K562 (cell line): ENCODE results near the gene SEC14L5. TPM values are rescaled to one million over a fixed set of nuclear protein-coding genes. Genes with fewer than 3 reads are reported as not detected.

Experiments
- ATAC-seq: fragments of 200-7000 bp; cut with Tn5 transposase; 3 replicates; pipeline ENCODE4 v1.9.1; 2020; ENCODE audit warnings: moderate library complexity
- BruUV-seq: library from RNA; stranded (reverse); fragments of 400-500 nt; replicated peaks from 2 replicates; lab custom pipeline; 2021; lab: Mats Ljungman, UMichigan
- CTCF ChIA-PET: fragments of 300-600 bp; formaldehyde crosslinking; extraction: SDS; loops from one replicate; lab custom pipeline; 2021; ENCODE audit warnings: low intra/inter-chr PET ratio; lab: Yijun Ruan, JAX
- POLR2A ChIA-PET: fragments of 300-600, 350-650 bp; sonication (Branson Sonifier 250); formaldehyde crosslinking; extraction: SDS; loops from one replicate; lab custom pipeline; 2021; ENCODE audit warnings: antibody characterized with exemption, inconsistent platforms; lab: Yijun Ruan, JAX
- DNase-seq, 4 experiments: peaks; one replicate each; pipeline versions ENCODE4 v3.0.0 to v3.0.0-alpha.2; 2011 to 2018; ENCODE audit warnings: low spot score in 3 of 4, mixed read lengths in 3 of 4; ENCODE audit errors: extremely low read depth in 1 of 4
- FAIRE-seq: peaks from 2 replicates; lab custom pipeline; 2011; peaks lifted over from hg19 to GRCh38; lab: Jason Lieb, UNC
- H2AFZ ChIP-seq: 2 replicates; pipeline ENCODE4 v1.6.0; 2011; ENCODE audit warnings: low read depth, low read length, control low read depth, inconsistent platforms
- H3K27ac ChIP-seq: fragments of 200-600 bp; 3 replicates; pipeline ENCODE4 v1.8.0; 2011; ENCODE audit warnings: low read depth, mild to moderate bottlenecking, control low read depth, inconsistent platforms, low read length, moderate library complexity, mixed read lengths; ENCODE audit errors: extremely low read depth
- H3K27me3 ChIP-seq, 2 experiments: fragments of 300-600 bp in 1 of 2; 2 replicates in 1 of 2; 3 replicates in 1 of 2; pipeline versions ENCODE4 v1.6.0 to v1.8.0; 2011; ENCODE audit warnings: inconsistent platforms in 2 of 2, low read length in 2 of 2, mild to moderate bottlenecking in 1 of 2, mixed read lengths in 1 of 2, moderate library complexity in 1 of 2; ENCODE audit not compliant: control insufficient read depth in 2 of 2, insufficient read depth in 2 of 2
- H3K36me3 ChIP-seq: fragments of 300-600 bp; 3 replicates; pipeline ENCODE4 v1.8.0; 2011; ENCODE audit warnings: mild to moderate bottlenecking, low read length, inconsistent platforms; ENCODE audit not compliant: control insufficient read depth, insufficient read depth
- H3K4me1 ChIP-seq, 2 experiments: fragments of 200-600 bp in 1 of 2; replicated peaks in 1 of 2; 2 replicates in 1 of 2; 3 replicates in 1 of 2; pipeline versions ENCODE4 v1.5.1 to v1.8.0; 2011; ENCODE audit warnings: inconsistent platforms in 2 of 2, low read length in 2 of 2, mild to moderate bottlenecking in 1 of 2, mixed read lengths in 1 of 2, moderate library complexity in 1 of 2; ENCODE audit not compliant: control insufficient read depth in 2 of 2, insufficient read depth in 2 of 2
- H3K4me2 ChIP-seq: 2 replicates; pipeline ENCODE4 v1.6.1; 2011; ENCODE audit warnings: low read length, control low read depth, inconsistent platforms, mixed read lengths; ENCODE audit not compliant: insufficient read depth
- H3K4me3 ChIP-seq: fragments of 200-600 bp; sonication (generic), shearing (Covaris generic); 2 replicates; pipeline ENCODE4 v1.5.1; 2016; ENCODE audit warnings: control low read depth, inconsistent platforms
- H3K79me2 ChIP-seq: fragments of 200-600 bp; 3 replicates; pipeline ENCODE4 v1.8.0; 2011; ENCODE audit warnings: low read length, inconsistent platforms; ENCODE audit not compliant: control insufficient read depth, insufficient read depth
- H3K9ac ChIP-seq, 2 experiments: 2 replicates each; pipeline versions ENCODE4 v1.6.0 to v1.6.1; 2011; ENCODE audit warnings: low read depth in 2 of 2, low read length in 2 of 2, control low read depth in 1 of 2, inconsistent platforms in 1 of 2, mild to moderate bottlenecking in 1 of 2, mixed read lengths in 1 of 2; ENCODE audit not compliant: insufficient read depth in 1 of 2
- H3K9me1 ChIP-seq: one replicate; pipeline ENCODE4 v1.6.0; 2011; ENCODE audit warnings: inconsistent platforms, mild to moderate bottlenecking, low read length, moderate library complexity; ENCODE audit not compliant: control insufficient read depth, insufficient read depth
- H3K9me3 ChIP-seq: replicated peaks from 2 replicates; pipeline ENCODE4 v1.5.1; 2011; ENCODE audit warnings: low read depth, low read length, inconsistent platforms; ENCODE audit not compliant: control insufficient read depth, insufficient read depth
- H4K20me1 ChIP-seq: replicated peaks from 2 replicates; pipeline ENCODE4 v1.6.1; 2011; ENCODE audit warnings: low read length, inconsistent platforms, mixed read lengths; ENCODE audit not compliant: control insufficient read depth, insufficient read depth
- CAMTA2 ChIP-seq: fragments of 250-450 bp; sonication (Bioruptor Pico); conservative IDR thresholded peaks from 2 replicates; pipeline ENCODE4 v1.5.1; 2022
- FOXK1 ChIP-seq: sonication (generic); formaldehyde crosslinking; IDR thresholded peaks from 2 replicates; pipeline ENCODE4 v1.8.0; 2022; ENCODE audit warnings: missing genetic modification reagents, mild to moderate bottlenecking, borderline replicate concordance
- MEIS2 ChIP-seq: fragments of 450-650 bp; IDR thresholded peaks from 2 replicates; pipeline ENCODE4 v1.6.1; 2014; ENCODE audit warnings: mild to moderate bottlenecking; ENCODE audit not compliant: partially characterized antibody
- MYBL2 ChIP-seq, 2 experiments: fragments of 450-650 bp in 1 of 2; sonication (generic) in 1 of 2; formaldehyde crosslinking in 1 of 2; IDR thresholded peaks; 2 replicates each; pipeline versions ENCODE4 v1.6.1 to v1.8.1; 2017 to 2022; ENCODE audit warnings: borderline replicate concordance in 1 of 2, inconsistent platforms in 1 of 2, low read depth in 1 of 2, mild to moderate bottlenecking in 1 of 2, missing genetic modification reagents in 1 of 2, moderate library complexity in 1 of 2
- TCF15 ChIP-seq: fragments of 250-450 bp; sonication (Bioruptor Pico); IDR thresholded peaks from 2 replicates; pipeline ENCODE4 v1.8.0; 2022; ENCODE audit warnings: moderate library complexity, mild to moderate bottlenecking, inconsistent platforms
- YY1 ChIP-seq, 3 experiments: IDR thresholded peaks; 2 replicates each; pipeline ENCODE4 v1.6.1; 2011; ENCODE audit warnings: low read length in 2 of 3, mild to moderate bottlenecking in 2 of 3, moderate library complexity in 2 of 3, borderline replicate concordance in 1 of 3, control low read depth in 1 of 3, low read depth in 1 of 3; ENCODE audit not compliant: insufficient read depth in 3 of 3, insufficient replicate concordance in 2 of 3, control insufficient read depth in 1 of 3, insufficient read length in 1 of 3; ENCODE audit errors: extremely low read depth in 1 of 3
- ZMIZ1 ChIP-seq, 2 experiments: fragments of 150-350 bp in 1 of 2; IDR thresholded peaks; 2 replicates each; pipeline ENCODE4 v1.6.1; 2012 to 2016; ENCODE audit warnings: low read depth in 2 of 2, low read length in 2 of 2, mild to moderate bottlenecking in 1 of 2, moderate library complexity in 1 of 2
- ZNF143 ChIP-seq: sonication (generic); formaldehyde crosslinking; IDR thresholded peaks from 2 replicates; pipeline ENCODE4 v1.9.0; 2022; ENCODE audit warnings: mild to moderate bottlenecking, missing genetic modification reagents
- ZNF354B ChIP-seq: fragments of 250-450 bp; sonication (Bioruptor Pico); IDR thresholded peaks from 2 replicates; pipeline ENCODE4 v1.4.0; 2020
- ZNF695 ChIP-seq: fragments of 450-650 bp; formaldehyde crosslinking; IDR thresholded peaks from 2 replicates; pipeline ENCODE4 v1.4.0; 2020; ENCODE audit warnings: mild to moderate bottlenecking, moderate library complexity
- ZNF778 ChIP-seq: fragments of 450-650 bp; formaldehyde crosslinking; IDR thresholded peaks from 2 replicates; pipeline ENCODE4 v1.4.0; 2020; ENCODE audit warnings: mild to moderate bottlenecking, moderate library complexity
- WGBS: fragments of 100-300 bp; shearing (Covaris generic); methylation state at CpG from one replicate; pipeline ENCODE4 v1.1.6; 2016; ENCODE audit warnings: low coverage, mixed read lengths; ENCODE audit not compliant: insufficient coverage; ENCODE audit errors: missing lambda C conversion rate; 5-methylcytosine and 5-hydroxymethylcytosine counted together
- in situ Hi-C: fragments of 300-500 bp; cut with MboI; formaldehyde crosslinking; loops from 4 replicates; pipeline ENCODE4 v1.15.0; 2018; ENCODE audit warnings: inconsistent platforms, mixed read lengths
- intact Hi-C: fragments of 100-400 bp; cut with micrococcal nuclease; formaldehyde crosslinking; loops from 2 replicates; pipeline ENCODE4 v1.14.2; 2022
- polyA plus RNA-seq, 8 experiments: library from polyadenylated mRNA; depleted of rRNA in 4 of 8; stranded (reverse) in 5 of 8; unstranded in 3 of 8; fragments of >200 nt; fragmentation: Nextera tagmentation in 2 of 8; fragmentation: Illumina TruSeq in 1 of 8; extraction: Ambion mirVana in 2 of 8; extraction: Trizol in 1 of 8; gene quantifications; 2 replicates each; pipeline versions ENCODE4 v1.2.1 to v1.2.3, GENCODE V29; 2011 to 2014; ENCODE audit warnings: inconsistent platforms in 1 of 8, missing spikeins in 1 of 8
- total RNA-seq, 7 experiments: library from RNA; depleted of rRNA in 6 of 7; stranded (reverse); fragments of >200 nt in 6 of 7; fragmentation: Illumina TruSeq in 2 of 7; extraction: Trizol in 2 of 7; gene quantifications; 2 replicates each; pipeline versions ENCODE4 v1.2.1 to v1.2.3, GENCODE V29; 2011 to 2021; ENCODE audit warnings: low replicate concordance in 1 of 7

SEC14L5 gene
- total and polyA plus RNA-seq, 9 of the 15 experiments (the other 6 are each of a cell fraction or from before 2014, with no cell fraction given), result 0.11 TPM; not detected in 8

GRCh38 chr16:4940719-4941118 is 17.4 kb upstream of the SEC14L5 start:
- BruUV-seq, result no TSS peak
- Histone ChIP-seq H3K27me3 (peaks cover 1 to 37% of the 10 kb centered on the region in 2 experiments; a peak in 3 of 5 replicates), H3K9ac (no peak overlapping the region), H3K4me1 (peaks cover 0 to 34% of the 10 kb centered on the region in 2 experiments; a peak in 3 of 5 replicates), H4K20me1 (peaks cover 7% of the 10 kb centered on the region; the same call in 1 of the 2 replicates), H2AFZ (no peak overlapping the region), H3K27ac (no peak overlapping the region), H3K9me3 (no peaks in the 10 kb centered on the region), H3K4me2 (no peak overlapping the region), H3K9me1 (no peaks in the 10 kb centered on the region), H3K36me3 (no peaks in the 10 kb centered on the region), H3K79me2 (no peaks in the 10 kb centered on the region), H3K4me3 (no peak overlapping the region)
- ChIA-PET CTCF (no interaction called here), POLR2A (interaction anchor here (0.6 to 0.7 kb wide), 2 partner anchors 136 to 143 kb away, joined by 3 read pairs; no protein-coding TSS in a partner anchor)
- FAIRE-seq (no peak), ATAC-seq (no peak), DNase-seq (no peak)
- WGBS, result 5% methylated on average over 7 of the region's 7 CpGs
- in situ Hi-C loops (no loop called here), intact Hi-C loops (no loop called here)
- TF ChIP-seq MEIS2, result no peak
- no peak for TF ChIP-seq TCF15 (CRISPR knock-in tag)
- TF ChIP-seq YY1 (IDR thresholded peaks at IDR 0.05; ENCODE audit: borderline replicate concordance in 1 of 3, control insufficient read depth in 1 of 3, extremely low read depth in 1 of 3, insufficient read depth in 3 of 3, insufficient read length in 1 of 3, insufficient replicate concordance in 2 of 3, low read depth in 1 of 3, low read length in 2 of 3), result no peak
- TF ChIP-seq ZNF778 (CRISPR knock-in tag), result no peak
- TF ChIP-seq MYBL2 (IDR thresholded peaks at IDR 0.05; ENCODE audit: low read depth), result no peak
- no peak for TF ChIP-seq MYBL2 (CRISPR knock-in tag; IDR thresholded peaks at IDR 0.05; ENCODE audit: borderline replicate concordance)
- TF ChIP-seq ZNF143 (CRISPR knock-in tag), result no peak
- no peak for TF ChIP-seq ZMIZ1 (IDR thresholded peaks at IDR 0.05; ENCODE audit: low read depth in 2 of 2, low read length in 2 of 2)
- TF ChIP-seq ZNF354B (CRISPR knock-in tag), result no peak
- TF ChIP-seq ZNF695 (CRISPR knock-in tag), result no peak
- TF ChIP-seq FOXK1 (CRISPR knock-in tag), result no peak
- TF ChIP-seq CAMTA2, result no peak
